B cell (primary cell): ENCODE measurements around the gene RDH13. TPM values are rescaled to one million over a fixed set of nuclear protein-coding genes. Genes with fewer than 3 reads are reported as not detected.

Source experiments
- ATAC-seq: fragments of 200-7000 bp; cut with Tn5 transposase; one replicate; pipeline ENCODE4 v1.10.0; 2021; ENCODE audit warnings: low read depth, mild to moderate bottlenecking, moderate number of reproducible peaks, moderate library complexity
- CTCF ChIA-PET: fragments of 350-600 bp; sonication (Branson Sonifier 250); formaldehyde crosslinking; loops from one replicate; lab custom pipeline; 2021; ENCODE audit warnings: antibody characterized with exemption, inconsistent platforms; lab: Charles Lee
- POLR2A ChIA-PET: fragments of 350-600 bp; sonication (Branson Sonifier 250); formaldehyde crosslinking; loops from one replicate; lab custom pipeline; 2021; ENCODE audit warnings: antibody characterized with exemption; lab: Charles Lee
- DNase-seq: peaks from one replicate; pipeline ENCODE4 v3.0.0; 2013
- H2AFZ ChIP-seq: 2 replicates; pipeline ENCODE4 v1.6.1; 2012; ENCODE audit warnings: mild to moderate bottlenecking, low read depth, low read length; ENCODE audit not compliant: insufficient read depth, poor library complexity, severe bottlenecking
- H3K27ac ChIP-seq, 2 donors: 1 replicate in 1 of 2; 2 replicates in 1 of 2; pipeline ENCODE4 v1.5.1; 2012 to 2013; ENCODE audit warnings: low read length in 2 of 2, mild to moderate bottlenecking in 2 of 2, moderate library complexity in 1 of 2
- H3K27me3 ChIP-seq, 4 experiments: fragments of 200-600 bp in 1 of 4; sonication (generic) in 1 of 4; replicated peaks in 1 of 4; 1 replicate in 2 of 4; 2 replicates in 2 of 4; pipeline versions ENCODE4 v1.6.1 to v1.7.0; 2013 to 2016; ENCODE audit warnings: low read length in 3 of 4, mild to moderate bottlenecking in 2 of 4, mixed read lengths in 1 of 4, moderate library complexity in 1 of 4; ENCODE audit not compliant: insufficient read depth in 4 of 4, control insufficient read depth in 3 of 4; ENCODE audit errors: control extremely low read depth in 1 of 4
- H3K36me3 ChIP-seq, 2 experiments: replicated peaks in 1 of 2; 1 replicate in 1 of 2; 2 replicates in 1 of 2; pipeline versions ENCODE4 v1.6.1 to v1.7.1; 2013; ENCODE audit warnings: low read length in 1 of 2; ENCODE audit not compliant: insufficient read depth in 2 of 2, control insufficient read depth in 1 of 2; ENCODE audit errors: control extremely low read depth in 1 of 2, extremely low read depth in 1 of 2
- H3K4me1 ChIP-seq, 2 donors: fragments of 200-600 bp in 1 of 2; sonication (generic) in 1 of 2; 1 replicate in 1 of 2; 2 replicates in 1 of 2; pipeline versions ENCODE4 v1.5.1 to v1.6.1; 2013 to 2017; ENCODE audit warnings: low read length in 2 of 2; ENCODE audit not compliant: control insufficient read depth in 2 of 2, insufficient read depth in 2 of 2
- H3K4me2 ChIP-seq: replicated peaks from 2 replicates; pipeline ENCODE3; 2012; ENCODE audit warnings: mild to moderate bottlenecking, low read depth, low read length; ENCODE audit not compliant: poor library complexity, severe bottlenecking
- H3K4me3 ChIP-seq, 5 experiments: fragments of 200-600 bp in 1 of 5; sonication (generic) in 1 of 5; 1 replicate in 3 of 5; 2 replicates in 2 of 5; pipeline versions ENCODE4 v1.5.1 to v1.7.0; 2011 to 2016; ENCODE audit warnings: low read length in 4 of 5, mild to moderate bottlenecking in 4 of 5, low read depth in 2 of 5, control low read depth in 1 of 5, moderate library complexity in 1 of 5; ENCODE audit not compliant: insufficient read depth in 1 of 5; ENCODE audit errors: control extremely low read depth in 1 of 5, extremely low read depth in 1 of 5
- H3K79me2 ChIP-seq: fragments of 200-600 bp; sonication (generic); one replicate; pipeline ENCODE4 v1.6.0; 2016; ENCODE audit warnings: low read length; ENCODE audit not compliant: control insufficient read depth, insufficient read depth
- H3K9ac ChIP-seq: fragments of 200-600 bp; sonication (generic); 2 replicates; pipeline ENCODE4 v1.6.1; 2017; ENCODE audit warnings: mild to moderate bottlenecking, low read length, moderate library complexity
- H3K9me3 ChIP-seq, 3 donors: one replicate each; pipeline versions ENCODE4 v1.6.1 to v1.7.1; 2013; ENCODE audit warnings: low read length in 2 of 3; ENCODE audit not compliant: control insufficient read depth in 2 of 3, insufficient read depth in 1 of 3; ENCODE audit errors: control extremely low read depth in 1 of 3
- H4K20me1 ChIP-seq: 2 replicates; pipeline ENCODE4 v1.6.0; 2012; ENCODE audit warnings: mild to moderate bottlenecking, low read length; ENCODE audit not compliant: insufficient read depth, control insufficient read depth, poor library complexity, severe bottlenecking
- H3K27ac Mint-ChIP-seq: one replicate; pipeline ENCODE4 v1.8.0; 2021; ENCODE audit warnings: mixed read lengths
- H3K27me3 Mint-ChIP-seq: one replicate; pipeline ENCODE4 v1.8.0; 2021; ENCODE audit warnings: mixed read lengths
- H3K4me1 Mint-ChIP-seq: one replicate; pipeline ENCODE4 v1.8.0; 2021; ENCODE audit warnings: mixed read lengths
- H3K4me3 Mint-ChIP-seq: one replicate; pipeline ENCODE4 v1.8.0; 2021; ENCODE audit warnings: mixed read lengths
- H3K9me3 Mint-ChIP-seq: one replicate; pipeline ENCODE4 v1.8.0; 2022; ENCODE audit warnings: mixed read lengths; ENCODE audit not compliant: insufficient read depth
- CTCF ChIP-seq: fragments of 200-600 bp; IDR thresholded peaks from one replicate; pipeline ENCODE4 v1.8.0; 2022; ENCODE audit warnings: antibody characterized with exemption, mild to moderate bottlenecking
- EZH2 ChIP-seq: IDR thresholded peaks from 2 replicates; pipeline ENCODE4 v1.6.1; 2012; ENCODE audit warnings: borderline replicate concordance, low read depth, mild to moderate bottlenecking, moderate library complexity, low read length; ENCODE audit not compliant: insufficient read depth, poor library complexity, severe bottlenecking
- WGBS: methylation state at CpG from one replicate; pipeline ENCODE4 v1.1.5; 2013; ENCODE audit warnings: missing lambda C conversion rate; ENCODE audit not compliant: insufficient coverage; 5-methylcytosine and 5-hydroxymethylcytosine counted together
- intact Hi-C: fragments of 100-400 bp; cut with micrococcal nuclease; formaldehyde crosslinking; loops from one replicate; pipeline ENCODE4 v1.10.0; 2022
- polyA plus RNA-seq: library from polyadenylated mRNA; depleted of rRNA; stranded (reverse); fragments of >200 nt; gene quantifications from 2 replicates; pipeline ENCODE4 v1.2.3, GENCODE V29; 2012
- total RNA-seq, 2 donors: library from RNA; stranded (reverse); fragments of 120-200 nt in 1 of 2; gene quantifications; 1 replicate in 1 of 2; 2 replicates in 1 of 2; pipeline versions ENCODE4 v1.2.3 to v1.2.4, GENCODE V29; 2013 to 2022

RDH13 gene
- total and polyA plus RNA-seq, 2 donors (not counting 1 experiment from before 2014, with no cell fraction given), result 17.5 to 20.4 TPM

GRCh38 chr19:55048446-55048845 is 14.5 kb downstream of the RDH13 start:
- POLR2A ChIA-PET, result no interaction called here

GRCh38 chr19:55047951-55048350 is 15.0 kb downstream of the RDH13 start:
- no peaks in the 10 kb centered on the region for H3K79me2 ChIP-seq
- no peak overlapping the region for H3K4me3 ChIP-seq
- H3K36me3 ChIP-seq, result peaks cover 0 to 41% of the 10 kb centered on the region in 2 experiments
- H3K4me1 Mint-ChIP-seq, result no peaks in the 10 kb centered on the region
- H3K4me1 ChIP-seq, result no peaks in the 10 kb centered on the region
- H3K27ac Mint-ChIP-seq, result no peak overlapping the region
- H3K9me3 ChIP-seq, result no peaks in the 10 kb centered on the region
- no peak overlapping the region for H3K4me3 Mint-ChIP-seq
- no peak for ATAC-seq
- POLR2A ChIA-PET, result no interaction called here
- H3K27ac ChIP-seq, result no peak overlapping the region
- CTCF ChIA-PET, result no interaction called here
- intact Hi-C loops, result no loop called here
- no peaks in the 10 kb centered on the region for H3K27me3 ChIP-seq
- TF ChIP-seq EZH2 (no peak), CTCF (no peak)
- no peak overlapping the region for H3K4me2 ChIP-seq
- H2AFZ ChIP-seq, result no peak overlapping the region
- no peak for DNase-seq
- no peaks in the 10 kb centered on the region for H4K20me1 ChIP-seq
- no peaks in the 10 kb centered on the region for H3K27me3 Mint-ChIP-seq
- H3K9me3 Mint-ChIP-seq, result no peaks in the 10 kb centered on the region
- WGBS, result over 99% methylated on average over 12 of the region's 12 CpGs
- no peak overlapping the region for H3K9ac ChIP-seq

More at GRCh38 chr19:55048446-55048845, 14.5 kb downstream of the RDH13 start:
- no peaks in the 10 kb centered on the region for H3K79me2 ChIP-seq
- no peaks in the 10 kb centered on the region for H3K4me1 ChIP-seq
- TF ChIP-seq CTCF, result no peak
- TF ChIP-seq EZH2, result no peak
- H2AFZ ChIP-seq, result no peak overlapping the region
- H4K20me1 ChIP-seq, result no peaks in the 10 kb centered on the region
- 99% methylated on average over 9 of the region's 15 CpGs for WGBS
- no peak overlapping the region for H3K4me2 ChIP-seq
- no peaks in the 10 kb centered on the region for H3K9me3 ChIP-seq
- no peaks in the 10 kb centered on the region for H3K27me3 Mint-ChIP-seq
- intact Hi-C loops, result no loop called here
- no peaks in the 10 kb centered on the region for H3K9me3 Mint-ChIP-seq
- DNase-seq (no peak), ATAC-seq (no peak)
- no peak overlapping the region for H3K27ac Mint-ChIP-seq
- no peaks in the 10 kb centered on the region for H3K4me1 Mint-ChIP-seq
- no peak overlapping the region for H3K27ac ChIP-seq
- no peak overlapping the region for H3K9ac ChIP-seq
- H3K36me3 ChIP-seq, result peaks cover 0 to 43% of the 10 kb centered on the region in 2 experiments
- H3K27me3 ChIP-seq, result no peaks in the 10 kb centered on the region
- no peak overlapping the region for H3K4me3 Mint-ChIP-seq
- no peak overlapping the region for H3K4me3 ChIP-seq
- CTCF ChIA-PET, result no interaction called here
